ENCODE measurements around the gene MAP6. TPM values are rescaled to one million over a fixed set of nuclear protein-coding genes. Genes with fewer than 3 reads are reported as not detected.

MAP6 gene
- total and polyA plus RNA-seq, 2 of the 13 experiments (the other 11 are each of a cell fraction or from before 2014, with no cell fraction given): 0.04 TPM; not detected in 1

DNA sequence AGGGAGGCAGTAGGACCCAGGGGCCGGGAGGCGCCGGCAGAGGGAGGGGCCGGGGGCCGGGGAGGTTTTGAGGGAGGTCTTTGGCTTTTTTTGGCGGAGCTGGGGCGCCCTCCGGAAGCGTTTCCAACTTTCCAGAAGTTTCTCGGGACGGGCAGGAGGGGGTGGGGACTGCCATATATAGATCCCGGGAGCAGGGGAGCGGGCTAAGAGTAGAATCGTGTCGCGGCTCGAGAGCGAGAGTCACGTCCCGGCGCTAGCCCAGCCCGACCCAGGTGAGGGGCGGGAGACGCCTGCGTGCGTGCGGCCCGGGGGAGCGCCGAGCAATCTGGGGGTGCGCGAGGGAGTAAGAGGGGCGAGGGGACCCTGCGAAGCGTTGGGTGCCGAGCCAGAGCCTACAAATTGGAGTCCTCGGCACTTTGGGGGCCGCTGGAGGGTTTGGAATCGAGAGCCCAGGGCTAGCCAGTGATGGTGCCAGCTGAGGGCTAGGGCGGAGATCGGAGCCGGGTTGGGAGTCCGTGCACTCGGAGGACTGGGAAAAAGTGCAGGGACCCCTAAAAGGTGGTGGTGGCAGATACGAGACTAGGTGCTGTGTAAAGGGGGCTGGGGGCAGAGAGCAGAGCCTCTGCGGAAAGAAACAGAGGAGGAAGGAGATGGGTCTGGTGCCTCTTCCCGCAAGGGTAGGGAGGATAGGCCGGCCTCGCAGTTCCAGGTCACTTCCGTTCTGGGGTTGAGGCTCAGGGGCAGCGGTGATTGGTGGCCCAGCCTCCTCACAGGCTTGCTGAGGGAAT, 106.6 kb downstream of the MAP6 start, which contains the start of gene SERPINH1 (continued):
- TF ChIP-seq, protein P1, sequence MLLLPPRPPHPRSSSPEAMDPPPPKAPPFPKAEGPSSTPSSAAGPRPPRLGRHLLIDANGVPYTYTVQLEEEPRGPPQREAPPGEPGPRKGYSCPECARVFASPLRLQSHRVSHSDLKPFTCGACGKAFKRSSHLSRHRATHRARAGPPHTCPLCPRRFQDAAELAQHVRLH (CRISPR knock-in tag; IDR thresholded peaks at IDR 0.05; ENCODE audit: borderline replicate concordance, low read depth): no peak; the same call in 1 of the 2 replicates
- TF ChIP-seq PAF1 (CRISPR knock-in tag; IDR thresholded peaks at IDR 0.05) (no peak), CEBPB (IDR thresholded peaks at IDR 0.05; ENCODE audit: borderline replicate concordance, low read depth, low read length) (no peak), HNRNPLL (IDR thresholded peaks at IDR 0.05; ENCODE audit: low read depth, low read length, poor library complexity, severe bottlenecking) (no peak), GATA4 (IDR thresholded peaks at IDR 0.05; ENCODE audit: borderline replicate concordance, low read depth) (peak; percentile 43; the same call in 1 of the 2 replicates), SSRP1 (CRISPR knock-in tag; IDR thresholded peaks at IDR 0.05) (no peak), POGZ (CRISPR knock-in tag; IDR thresholded peaks at IDR 0.05) (0 out of 2 replicates have a peak, but pooled peaks have one; percentile 65), KLF15 (CRISPR knock-in tag; IDR thresholded peaks at IDR 0.05; ENCODE audit: borderline replicate concordance) (no peak), ZNF841 (CRISPR knock-in tag; IDR thresholded peaks at IDR 0.05; ENCODE audit: borderline replicate concordance) (no peak), ZMYM4 (CRISPR knock-in tag; IDR thresholded peaks at IDR 0.05) (peak; percentile 30), ZNF510 (CRISPR knock-in tag; IDR thresholded peaks at IDR 0.05; ENCODE audit: low read depth) (no peak), ZC3H13 (CRISPR knock-in tag; IDR thresholded peaks at IDR 0.05) (no peak), ATM (IDR thresholded peaks at IDR 0.05; ENCODE audit: borderline replicate concordance) (no peak), HMG20A (CRISPR knock-in tag; IDR thresholded peaks at IDR 0.05; ENCODE audit: borderline replicate concordance) (no peak), NFIC (IDR thresholded peaks at IDR 0.05; ENCODE audit: low read length) (no peak; the same call in 1 of the 2 replicates), ZNF484 (CRISPR knock-in tag; IDR thresholded peaks at IDR 0.05; ENCODE audit: borderline replicate concordance, low read depth) (no peak), SUZ12 (IDR thresholded peaks at IDR 0.05; ENCODE audit: low read depth, low read length) (no peak), ZNF558 (CRISPR knock-in tag; IDR thresholded peaks at IDR 0.05; ENCODE audit: borderline replicate concordance) (peak; percentile 78; the same call in 1 of the 2 replicates), SRSF4 (IDR thresholded peaks at IDR 0.05; ENCODE audit: low read depth, low read length, poor library complexity, severe bottlenecking) (no peak)
- TF ChIP-seq, protein P2, sequence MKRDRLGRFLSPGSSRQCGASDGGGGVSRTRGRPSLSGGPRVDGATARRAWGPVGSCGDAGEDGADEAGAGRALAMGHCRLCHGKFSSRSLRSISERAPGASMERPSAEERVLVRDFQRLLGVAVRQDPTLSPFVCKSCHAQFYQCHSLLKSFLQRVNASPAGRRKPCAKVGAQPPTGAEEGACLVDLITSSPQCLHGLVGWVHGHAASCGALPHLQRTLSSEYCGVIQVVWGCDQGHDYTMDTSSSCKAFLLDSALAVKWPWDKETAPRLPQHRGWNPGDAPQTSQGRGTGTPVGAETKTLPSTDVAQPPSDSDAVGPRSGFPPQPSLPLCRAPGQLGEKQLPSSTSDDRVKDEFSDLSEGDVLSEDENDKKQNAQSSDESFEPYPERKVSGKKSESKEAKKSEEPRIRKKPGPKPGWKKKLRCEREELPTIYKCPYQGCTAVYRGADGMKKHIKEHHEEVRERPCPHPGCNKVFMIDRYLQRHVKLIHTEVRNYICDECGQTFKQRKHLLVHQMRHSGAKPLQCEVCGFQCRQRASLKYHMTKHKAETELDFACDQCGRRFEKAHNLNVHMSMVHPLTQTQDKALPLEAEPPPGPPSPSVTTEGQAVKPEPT (CRISPR knock-in tag; IDR thresholded peaks at IDR 0.05; ENCODE audit: low read depth): no peak
- TF ChIP-seq, protein P3, sequence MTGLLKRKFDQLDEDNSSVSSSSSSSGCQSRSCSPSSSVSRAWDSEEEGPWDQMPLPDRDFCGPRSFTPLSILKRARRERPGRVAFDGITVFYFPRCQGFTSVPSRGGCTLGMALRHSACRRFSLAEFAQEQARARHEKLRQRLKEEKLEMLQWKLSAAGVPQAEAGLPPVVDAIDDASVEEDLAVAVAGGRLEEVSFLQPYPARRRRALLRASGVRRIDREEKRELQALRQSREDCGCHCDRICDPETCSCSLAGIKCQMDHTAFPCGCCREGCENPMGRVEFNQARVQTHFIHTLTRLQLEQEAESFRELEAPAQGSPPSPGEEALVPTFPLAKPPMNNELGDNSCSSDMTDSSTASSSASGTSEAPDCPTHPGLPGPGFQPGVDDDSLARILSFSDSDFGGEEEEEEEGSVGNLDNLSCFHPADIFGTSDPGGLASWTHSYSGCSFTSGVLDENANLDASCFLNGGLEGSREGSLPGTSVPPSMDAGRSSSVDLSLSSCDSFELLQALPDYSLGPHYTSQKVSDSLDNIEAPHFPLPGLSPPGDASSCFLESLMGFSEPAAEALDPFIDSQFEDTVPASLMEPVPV (CRISPR knock-in tag; IDR thresholded peaks at IDR 0.05): no peak
- TF ChIP-seq, protein P4, sequence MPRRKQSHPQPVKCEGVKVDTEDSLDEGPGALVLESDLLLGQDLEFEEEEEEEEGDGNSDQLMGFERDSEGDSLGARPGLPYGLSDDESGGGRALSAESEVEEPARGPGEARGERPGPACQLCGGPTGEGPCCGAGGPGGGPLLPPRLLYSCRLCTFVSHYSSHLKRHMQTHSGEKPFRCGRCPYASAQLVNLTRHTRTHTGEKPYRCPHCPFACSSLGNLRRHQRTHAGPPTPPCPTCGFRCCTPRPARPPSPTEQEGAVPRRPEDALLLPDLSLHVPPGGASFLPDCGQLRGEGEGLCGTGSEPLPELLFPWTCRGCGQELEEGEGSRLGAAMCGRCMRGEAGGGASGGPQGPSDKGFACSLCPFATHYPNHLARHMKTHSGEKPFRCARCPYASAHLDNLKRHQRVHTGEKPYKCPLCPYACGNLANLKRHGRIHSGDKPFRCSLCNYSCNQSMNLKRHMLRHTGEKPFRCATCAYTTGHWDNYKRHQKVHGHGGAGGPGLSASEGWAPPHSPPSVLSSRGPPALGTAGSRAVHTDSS (CRISPR knock-in tag; conservative IDR thresholded peaks at IDR 0.05): no peak
- TF ChIP-seq, protein P5, sequence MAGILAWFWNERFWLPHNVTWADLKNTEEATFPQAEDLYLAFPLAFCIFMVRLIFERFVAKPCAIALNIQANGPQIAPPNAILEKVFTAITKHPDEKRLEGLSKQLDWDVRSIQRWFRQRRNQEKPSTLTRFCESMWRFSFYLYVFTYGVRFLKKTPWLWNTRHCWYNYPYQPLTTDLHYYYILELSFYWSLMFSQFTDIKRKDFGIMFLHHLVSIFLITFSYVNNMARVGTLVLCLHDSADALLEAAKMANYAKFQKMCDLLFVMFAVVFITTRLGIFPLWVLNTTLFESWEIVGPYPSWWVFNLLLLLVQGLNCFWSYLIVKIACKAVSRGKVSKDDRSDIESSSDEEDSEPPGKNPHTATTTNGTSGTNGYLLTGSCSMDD (CRISPR knock-in tag; IDR thresholded peaks at IDR 0.05): no peak
